ENCODE measurements around the gene RPL7L1. TPM values are rescaled to one million over a fixed set of nuclear protein-coding genes. Genes with fewer than 3 reads are reported as not detected.
A peak's percentile ranks its signal among the peaks of the same experiment; 100 is the strongest.

Gene RPL7L1
- total and polyA plus RNA-seq, 8 donors = 7.2 to 105 (median 37.9) TPM

DNA sequence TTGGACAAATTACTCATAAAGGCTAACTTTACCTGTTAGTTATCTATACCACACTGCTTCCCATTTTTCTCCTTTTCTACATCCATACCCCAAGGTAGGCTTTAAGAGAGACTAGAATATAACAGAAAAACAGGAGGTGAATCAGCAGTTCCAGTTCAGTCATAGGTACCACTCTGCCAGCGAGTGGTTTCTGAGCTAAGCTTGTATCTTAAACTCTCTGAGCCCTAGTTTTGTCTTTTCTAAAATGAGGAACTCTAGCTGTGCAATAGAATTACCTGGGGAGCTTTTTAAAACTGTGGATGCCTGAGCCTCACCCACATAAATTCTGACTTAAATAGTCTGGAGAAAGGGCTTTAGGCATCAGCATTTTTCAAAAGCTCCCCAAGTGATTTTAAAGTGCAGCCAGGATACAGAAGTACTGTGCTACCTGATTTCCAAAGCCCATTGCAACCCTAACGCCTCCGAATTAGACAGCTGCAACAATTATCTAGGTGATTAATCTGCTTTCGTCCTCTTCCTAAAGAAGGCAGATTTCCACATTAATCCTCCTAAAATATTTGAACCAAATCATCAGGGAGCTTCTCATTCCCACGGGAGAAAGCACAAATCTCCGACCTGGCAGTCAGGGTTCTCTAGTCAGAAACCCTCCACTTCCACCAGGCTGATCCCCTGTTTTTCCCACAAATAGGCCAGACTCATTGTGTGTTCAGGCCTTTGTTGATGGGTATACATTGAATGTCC, 37.4 kb upstream of the RPL7L1 start:
- intact Hi-C loops (cut with DNase I; ENCODE audit: low total_unique reads) = no loop called here
- no peak overlapping the region for H3K4me3 ChIP-seq
- DNase-seq = no peak

DNA sequence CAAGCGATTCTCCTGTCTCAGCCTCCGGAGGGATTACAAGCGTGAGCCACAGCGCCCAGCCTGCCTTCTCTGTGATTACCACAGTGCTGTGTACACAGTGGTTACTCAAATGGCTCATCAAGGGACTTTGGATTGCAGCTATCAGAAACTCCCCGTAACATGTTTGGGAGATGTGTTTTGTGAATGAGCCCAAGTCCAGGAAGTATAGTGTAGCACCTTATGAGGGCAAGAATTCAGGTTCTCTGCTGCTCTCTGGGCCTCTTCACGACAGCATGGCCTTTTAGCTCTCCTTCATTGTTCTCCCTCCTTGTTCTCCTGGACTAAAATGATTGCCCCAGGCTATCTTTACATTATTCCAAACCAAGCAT, 34.1 kb upstream of the RPL7L1 start:
- Histone ChIP-seq H3K9me3 (no peaks in the 10 kb centered on the region), H3K27ac (no peak overlapping the region), H3K4me1 (no peaks in the 10 kb centered on the region), H3K36me3 (peaks cover 5 to 25% (median 14%) of the 10 kb centered on the region in 4 donors), H3K27me3 (no peaks in the 10 kb centered on the region), H3K4me3 (no peak overlapping the region)
- TF ChIP-seq EP300 (IDR thresholded peaks at IDR 0.05) (no peak), POLR2A (IDR thresholded peaks at IDR 0.05) (no peak), CTCF (IDR thresholded peaks at IDR 0.05) (no peak), POLR2AphosphoS5 (IDR thresholded peaks at IDR 0.05) (no peak)
- peak in 1 of 2 donors; percentile 54 for DNase-seq
- WGBS, 5 donors = 88 to 96% (median 92%) methylated on average over 4 to 6 of the region's 6 CpGs
- intact Hi-C loops (cut with DNase I; ENCODE audit: low total_unique reads) = no loop called here

More for the DNA sequence above, 37.4 kb upstream of the RPL7L1 start:
- TF ChIP-seq EP300 (IDR thresholded peaks at IDR 0.05) (no peak), POLR2A (IDR thresholded peaks at IDR 0.05) (no peak), CTCF (IDR thresholded peaks at IDR 0.05) (no peak), POLR2AphosphoS5 (IDR thresholded peaks at IDR 0.05) (no peak)
- Histone ChIP-seq H3K27me3 (no peaks in the 10 kb centered on the region), H3K27ac (no peak overlapping the region), H3K4me1 (no peaks in the 10 kb centered on the region), H3K36me3 (peaks cover 2 to 30% (median 27%) of the 10 kb centered on the region in 4 donors), H3K9me3 (no peaks in the 10 kb centered on the region)
- 79 to 94% (median 83%) methylated on average over 6 of the region's 6 CpGs for WGBS, 5 donors

DNA sequence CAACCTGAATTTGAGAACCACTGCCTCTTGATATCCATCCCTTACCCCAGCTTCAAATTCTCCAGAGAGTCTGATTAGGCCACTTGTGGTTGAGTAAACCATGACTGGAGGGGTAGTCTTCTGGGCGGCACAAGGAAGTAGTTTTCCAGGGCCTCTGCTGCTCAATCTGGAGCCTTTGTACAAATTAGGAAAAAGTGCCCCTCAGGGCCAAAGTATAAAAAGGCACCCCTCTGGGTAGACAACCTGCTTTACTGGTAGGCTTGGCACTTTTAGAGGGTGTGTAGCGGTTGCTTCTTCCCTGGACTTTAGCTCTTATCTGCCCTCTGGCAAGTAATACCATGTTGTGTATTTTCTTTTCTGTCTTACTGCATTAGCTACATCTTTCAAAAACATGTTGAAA, 32.9 kb upstream of the RPL7L1 start:
- no peak overlapping the region for H3K4me3 ChIP-seq
- H3K27me3 ChIP-seq = no peaks in the 10 kb centered on the region
- no peak overlapping the region for H3K27ac ChIP-seq
- intact Hi-C loops (cut with DNase I; ENCODE audit: low total_unique reads) = no loop called here
- TF ChIP-seq EP300 (IDR thresholded peaks at IDR 0.05) (no peak), POLR2A (IDR thresholded peaks at IDR 0.05) (no peak), POLR2AphosphoS5 (IDR thresholded peaks at IDR 0.05) (no peak), CTCF (IDR thresholded peaks at IDR 0.05) (no peak)
- no peak for DNase-seq
- no peaks in the 10 kb centered on the region for H3K4me1 ChIP-seq
- peaks cover 5 to 26% (median 15%) of the 10 kb centered on the region in 4 donors for H3K36me3 ChIP-seq
- 90 to 97% (median 94%) methylated on average over 2 of the region's 2 CpGs for WGBS, 5 donors
- no peaks in the 10 kb centered on the region for H3K9me3 ChIP-seq

- H3K4me1 ChIP-seq = no peaks in the 10 kb centered on the region
- peaks cover 17 to 40% (median 33%) of the 10 kb centered on the region in 4 donors for H3K36me3 ChIP-seq
- no peak overlapping the region for H3K27ac ChIP-seq
- H3K27me3 ChIP-seq = no peaks in the 10 kb centered on the region
- H3K4me3 ChIP-seq = no peak overlapping the region
- intact Hi-C loops (cut with DNase I; ENCODE audit: low total_unique reads) = no loop called here
- DNase-seq = no peak
- TF ChIP-seq CTCF (IDR thresholded peaks at IDR 0.05) (no peak), POLR2A (IDR thresholded peaks at IDR 0.05) (no peak), EP300 (IDR thresholded peaks at IDR 0.05) (no peak), POLR2AphosphoS5 (IDR thresholded peaks at IDR 0.05) (no peak)
- 84 to 92% (median 86%) methylated on average over 4 of the region's 4 CpGs for WGBS, 5 donors
- no peaks in the 10 kb centered on the region for H3K9me3 ChIP-seq
Measured at GRCh38 chr6:42848700-42849099, 30.7 kb upstream of the RPL7L1 start.
